Measurements from ENCODE around the gene OR4L1.

OR4L1 gene

GRCh38 chr14:20059745-20060144 lies at the start of gene OR4L1:
Gene OR4L1 (plus strand): TSS chr14:20060045. CDS start chr14:20060045, 0 bp downstream.
- TF ChIP-seq CTCF (conservative IDR thresholded peaks at IDR 0.05; ENCODE audit: low read length): no peak
- DNase-seq (ENCODE audit: low read depth): no peak
- no peak within 1 kb of the TSS for H3K4me3 ChIP-seq (ENCODE audit: low read length)

GRCh38 chr14:20019257-20019865 lies 40.5 kb upstream of the OR4L1 start, which contains the start of gene OR4K14:
Gene OR4K14 (minus strand): TSS chr14:20019307. CDS start chr14:20015193, 4,114 bp downstream.
- H3K4me3 ChIP-seq (ENCODE audit: low read length): no peak within 1 kb of the TSS
- no peak for TF ChIP-seq CTCF (conservative IDR thresholded peaks at IDR 0.05; ENCODE audit: low read length)
- DNase-seq (ENCODE audit: low read depth): no peak

- no peak overlapping the region for H3K4me3 ChIP-seq (ENCODE audit: low read length)
- DNase-seq (ENCODE audit: low read depth): no peak
- no peak for TF ChIP-seq CTCF (conservative IDR thresholded peaks at IDR 0.05; ENCODE audit: low read length)
Measured at GRCh38 chr14:20031058-20031457, 28.8 kb upstream of the OR4L1 start.

GRCh38 chr14:20035449-20035848 lies 24.4 kb upstream of the OR4L1 start:
- DNase-seq (ENCODE audit: low read depth): no peak
- no peak overlapping the region for H3K4me3 ChIP-seq (ENCODE audit: low read length)
- no peak for TF ChIP-seq CTCF (conservative IDR thresholded peaks at IDR 0.05; ENCODE audit: low read length)

GRCh38 chr14:20035938-20036337 lies 23.9 kb upstream of the OR4L1 start, which contains the start of gene OR4K13:
Gene OR4K13 (minus strand): TSS chr14:20036038. CDS start chr14:20034758, 1,280 bp downstream.
- TF ChIP-seq CTCF (conservative IDR thresholded peaks at IDR 0.05; ENCODE audit: low read length): no peak
- DNase-seq (ENCODE audit: low read depth): no peak
- no peak within 1 kb of the TSS for H3K4me3 ChIP-seq (ENCODE audit: low read length)

- no peak overlapping the region for H3K4me3 ChIP-seq (ENCODE audit: low read length)
- no peak for DNase-seq (ENCODE audit: low read depth)
- no peak for TF ChIP-seq CTCF (conservative IDR thresholded peaks at IDR 0.05; ENCODE audit: low read length)
Measured at GRCh38 chr14:20044243-20044642, 15.6 kb upstream of the OR4L1 start.

GRCh38 chr14:20048202-20048601 lies 11.6 kb upstream of the OR4L1 start:
- no peak for TF ChIP-seq CTCF (conservative IDR thresholded peaks at IDR 0.05; ENCODE audit: low read length)
- no peak overlapping the region for H3K4me3 ChIP-seq (ENCODE audit: low read length)
- no peak for DNase-seq (ENCODE audit: low read depth)

Measured in AG10803 (cell line).